Measurements from ENCODE around the gene NUP62. TPM values are rescaled to one million over a fixed set of nuclear protein-coding genes. Genes with fewer than 3 reads are reported as not detected.
A peak's percentile ranks its signal among the peaks of the same experiment; 100 is the strongest.

The NUP62 gene
- total and polyA plus RNA-seq, 2 of the 4 experiments (the other 2 are of a cell fraction) = 21.3 to 29.7 TPM

DNA sequence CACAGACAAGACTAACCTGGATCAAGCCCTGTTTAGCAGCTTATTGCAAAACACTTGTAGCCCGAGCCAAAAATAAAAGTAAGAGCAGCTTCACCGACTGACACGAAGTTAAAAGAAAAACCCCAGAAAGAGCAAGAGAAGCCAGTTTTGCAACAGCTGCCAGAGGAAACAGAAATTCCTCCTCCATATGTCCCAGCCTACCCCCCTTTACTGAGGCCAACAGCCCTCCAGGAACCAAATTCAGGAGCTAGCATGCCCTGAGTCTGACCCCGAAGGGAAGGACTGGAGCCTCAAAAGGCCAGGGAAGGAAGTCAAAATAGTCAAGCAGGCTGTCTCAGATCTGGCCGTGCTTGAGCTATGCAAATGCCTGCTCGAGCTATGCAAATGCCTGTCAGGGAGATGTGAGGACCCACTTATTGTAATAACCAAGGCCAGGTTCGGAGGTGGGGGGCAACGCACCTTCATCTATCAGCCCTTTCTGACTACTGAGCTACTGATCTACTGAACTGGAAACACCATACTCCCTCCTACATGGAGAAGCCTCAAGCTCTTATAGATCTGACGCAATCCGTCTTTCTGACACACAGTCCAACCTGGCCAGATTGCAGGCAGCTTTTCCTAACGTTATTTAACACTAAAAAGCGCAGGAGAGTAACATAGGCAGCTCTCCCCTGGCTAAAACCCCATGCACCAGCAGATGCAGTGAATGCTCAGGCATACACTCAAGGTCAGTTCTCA, 25.0 kb upstream of the NUP62 start:
- Histone ChIP-seq H2BK15ac (ENCODE audit: low read depth, low read length) (no peak overlapping the region), H3K4me3 (ENCODE audit: insufficient read depth, low read depth, low read length) (no peak overlapping the region), H2BK5ac (ENCODE audit: low read depth, low read length, poor library complexity, severe bottlenecking) (no peak overlapping the region), H3K23ac (ENCODE audit: low read depth, low read length) (no peak overlapping the region), H2AK5ac (ENCODE audit: low read depth, low read length) (no peak overlapping the region), H4K8ac (ENCODE audit: low read depth in 2 of 2, low read length in 2 of 2) (no peak overlapping the region), H3K36me3 (ENCODE audit: control insufficient read depth, insufficient read depth, low read length) (no peaks in the 10 kb centered on the region), H3K79me1 (ENCODE audit: low read depth in 1 of 2, low read length in 2 of 2) (no peaks in the 10 kb centered on the region), H4K91ac (ENCODE audit: insufficient read depth, low read depth, low read length) (no peak overlapping the region), H3K27me3 (ENCODE audit: control insufficient read depth, insufficient read depth, low read length) (peaks cover 14% of the 10 kb centered on the region), H3K56ac (ENCODE audit: extremely low read depth, insufficient read depth, low read length) (no peak overlapping the region), H4K20me1 (ENCODE audit: insufficient read depth, low read length) (no peaks in the 10 kb centered on the region), H3K9me1 (ENCODE audit: insufficient read depth, low read length) (no peaks in the 10 kb centered on the region), H3K14ac (replicated peaks; ENCODE audit: low read depth, low read length) (no peak overlapping the region), H3K4me2 (ENCODE audit: low read depth, low read length) (peak overlapping the region; percentile 11; the same call in 1 of the 2 replicates), H2AK9ac (replicated peaks; ENCODE audit: low read depth, low read length, poor library complexity) (no peak overlapping the region), H3K9me3 (ENCODE audit: control insufficient read depth, insufficient read depth, low read length) (no peaks in the 10 kb centered on the region), H3K4ac (ENCODE audit: low read depth, low read length) (no peak overlapping the region), H3K4me1 (ENCODE audit: control insufficient read depth, insufficient read depth, low read length) (no peaks in the 10 kb centered on the region), H3K9ac (ENCODE audit: low read depth, low read length) (no peak overlapping the region), H3K27ac (ENCODE audit: insufficient read depth, low read length) (no peak overlapping the region; the same call in 1 of the 2 replicates), H2BK120ac (ENCODE audit: low read depth, low read length) (no peak overlapping the region), H3K18ac (ENCODE audit: low read depth, low read length) (no peak overlapping the region), H2BK20ac (ENCODE audit: low read depth, low read length) (no peak overlapping the region), H2AFZ (replicated peaks; ENCODE audit: low read length, poor library complexity) (no peak overlapping the region), H4K5ac (ENCODE audit: low read depth, low read length) (no peak overlapping the region)
- in situ Hi-C loops (cut with MboI; ENCODE audit: low sequenced_read_pairs) = no loop called here
- ATAC-seq (ENCODE audit: low read depth) (peak; percentile 24), DNase-seq (peak; percentile 14)
- ChIA-PET POLR2A (ENCODE audit: unreplicated experiment) (no interaction called here), CTCF (no interaction called here)
- TF ChIP-seq CEBPB (IDR thresholded peaks at IDR 0.05; ENCODE audit: low read depth, low read length) (peak; percentile 68; the same call in 1 of the 2 replicates), CHD1 (IDR thresholded peaks at IDR 0.05; ENCODE audit: low read depth, low read length) (no peak), FOS (IDR thresholded peaks at IDR 0.05; ENCODE audit: low read depth, low read length) (no peak), MAZ (IDR thresholded peaks at IDR 0.05; ENCODE audit: borderline replicate concordance, low read depth, low read length) (no peak)
- TF ChIP-seq, protein P1, sequence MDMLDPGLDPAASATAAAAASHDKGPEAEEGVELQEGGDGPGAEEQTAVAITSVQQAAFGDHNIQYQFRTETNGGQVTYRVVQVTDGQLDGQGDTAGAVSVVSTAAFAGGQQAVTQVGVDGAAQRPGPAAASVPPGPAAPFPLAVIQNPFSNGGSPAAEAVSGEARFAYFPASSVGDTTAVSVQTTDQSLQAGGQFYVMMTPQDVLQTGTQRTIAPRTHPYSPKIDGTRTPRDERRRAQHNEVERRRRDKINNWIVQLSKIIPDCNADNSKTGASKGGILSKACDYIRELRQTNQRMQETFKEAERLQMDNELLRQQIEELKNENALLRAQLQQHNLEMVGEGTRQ (IDR thresholded peaks at IDR 0.05; ENCODE audit: low read depth, low read length) = no peak
- TF ChIP-seq, protein P2, sequence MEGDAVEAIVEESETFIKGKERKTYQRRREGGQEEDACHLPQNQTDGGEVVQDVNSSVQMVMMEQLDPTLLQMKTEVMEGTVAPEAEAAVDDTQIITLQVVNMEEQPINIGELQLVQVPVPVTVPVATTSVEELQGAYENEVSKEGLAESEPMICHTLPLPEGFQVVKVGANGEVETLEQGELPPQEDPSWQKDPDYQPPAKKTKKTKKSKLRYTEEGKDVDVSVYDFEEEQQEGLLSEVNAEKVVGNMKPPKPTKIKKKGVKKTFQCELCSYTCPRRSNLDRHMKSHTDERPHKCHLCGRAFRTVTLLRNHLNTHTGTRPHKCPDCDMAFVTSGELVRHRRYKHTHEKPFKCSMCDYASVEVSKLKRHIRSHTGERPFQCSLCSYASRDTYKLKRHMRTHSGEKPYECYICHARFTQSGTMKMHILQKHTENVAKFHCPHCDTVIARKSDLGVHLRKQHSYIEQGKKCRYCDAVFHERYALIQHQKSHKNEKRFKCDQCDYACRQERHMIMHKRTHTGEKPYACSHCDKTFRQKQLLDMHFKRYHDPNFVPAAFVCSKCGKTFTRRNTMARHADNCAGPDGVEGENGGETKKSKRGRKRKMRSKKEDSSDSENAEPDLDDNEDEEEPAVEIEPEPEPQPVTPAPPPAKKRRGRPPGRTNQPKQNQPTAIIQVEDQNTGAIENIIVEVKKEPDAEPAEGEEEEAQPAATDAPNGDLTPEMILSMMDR (conservative IDR thresholded peaks at IDR 0.05; ENCODE audit: low read depth, low read length) = no peak
- WGBS, 2 experiments (ENCODE audit: extremely low coverage in 2 of 2, insufficient read length in 1 of 2) = 0% methylated on average over 2 of the region's 12 CpGs; no CpG with 5 or more reads in 1 of the 2 experiments
- BruUV-seq (replicated peaks) = no TSS peak
- dilution Hi-C loops (cut with HindIII; ENCODE audit: low sequenced_read_pairs, unreplicated experiment) = no loop called here
- intact Hi-C loops (cut with micrococcal nuclease) = no loop called here
